HFFc6 (cell line): ENCODE measurements around the gene ZBTB44. TPM values are rescaled to one million over a fixed set of nuclear protein-coding genes. Genes with fewer than 3 reads are reported as not detected.

Experiments used
- DNase-seq: peaks from one replicate; pipeline ENCODE4 v3.0.0-alpha.2; 2018
- H3K27ac Mint-ChIP-seq: 2 replicates; pipeline ENCODE4 v1.8.0; 2020; ENCODE audit warnings: mild to moderate bottlenecking, mixed read lengths
- H3K27me3 Mint-ChIP-seq: 2 replicates; pipeline ENCODE4 v1.8.0; 2021; ENCODE audit warnings: mild to moderate bottlenecking, moderate library complexity, mixed read lengths; ENCODE audit not compliant: insufficient read depth
- H3K36me3 Mint-ChIP-seq: 2 replicates; pipeline ENCODE4 v1.8.0; 2021; ENCODE audit warnings: low read depth, mixed read lengths
- H3K4me1 Mint-ChIP-seq: 2 replicates; pipeline ENCODE4 v1.8.0; 2020; ENCODE audit warnings: low read depth, mixed read lengths
- H3K4me3 Mint-ChIP-seq: 2 replicates; pipeline ENCODE4 v1.8.0; 2020; ENCODE audit warnings: mild to moderate bottlenecking, moderate library complexity, mixed read lengths
- H3K9me3 Mint-ChIP-seq: 2 replicates; pipeline ENCODE4 v1.8.0; 2020; ENCODE audit warnings: mild to moderate bottlenecking, mixed read lengths
- total RNA-seq, 6 experiments: library from RNA; stranded (reverse); fragmentation: NEBNext Ultra II Directional; extraction: Animal tissue kit (Norgen Biotek cat#: 25700); gene quantifications; 2 replicates in 1 of 6; 3 replicates in 5 of 6; pipeline ENCODE4 v1.2.3, GENCODE V29; 2021
- TF ChIP-seq, protein P1 (sequence below): fragments of 200-600 bp; sonication (generic); IDR thresholded peaks from 2 replicates; pipeline ENCODE4 v1.5.0; 2021; ENCODE audit warnings: antibody characterized with exemption, mild to moderate bottlenecking

The ZBTB44 gene
- total RNA-seq, 6 experiments from 2014 or later, result 9.4 to 16.5 (median 12.4) TPM

DNA sequence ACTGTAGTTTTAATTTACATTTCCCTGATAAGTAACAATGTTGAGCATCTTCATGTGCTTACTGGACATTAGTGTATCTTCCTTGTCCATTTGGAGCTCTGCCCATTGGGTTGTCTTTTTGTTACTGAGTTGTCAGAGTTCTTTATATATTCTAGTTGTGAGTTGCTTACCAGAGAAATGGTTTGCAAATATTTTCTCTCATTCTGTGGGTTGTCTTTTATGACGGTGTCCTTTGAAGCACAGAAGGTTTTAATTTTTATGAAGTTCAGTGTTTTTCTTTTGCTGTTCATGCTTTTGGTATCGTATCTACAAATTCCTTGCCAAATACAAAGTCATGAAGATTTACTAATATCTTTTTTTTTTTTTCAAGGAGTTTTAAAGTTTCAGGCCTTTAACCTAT is 42.4 kb downstream of the ZBTB44 start:
- Mint-ChIP-seq H3K9me3 (no peaks in the 10 kb centered on the region), H3K4me3 (no peak overlapping the region), H3K27me3 (no peaks in the 10 kb centered on the region), H3K36me3 (no peaks in the 10 kb centered on the region), H3K4me1 (no peaks in the 10 kb centered on the region), H3K27ac (no peak overlapping the region)
- DNase-seq, result no peak
- TF ChIP-seq, protein P1, sequence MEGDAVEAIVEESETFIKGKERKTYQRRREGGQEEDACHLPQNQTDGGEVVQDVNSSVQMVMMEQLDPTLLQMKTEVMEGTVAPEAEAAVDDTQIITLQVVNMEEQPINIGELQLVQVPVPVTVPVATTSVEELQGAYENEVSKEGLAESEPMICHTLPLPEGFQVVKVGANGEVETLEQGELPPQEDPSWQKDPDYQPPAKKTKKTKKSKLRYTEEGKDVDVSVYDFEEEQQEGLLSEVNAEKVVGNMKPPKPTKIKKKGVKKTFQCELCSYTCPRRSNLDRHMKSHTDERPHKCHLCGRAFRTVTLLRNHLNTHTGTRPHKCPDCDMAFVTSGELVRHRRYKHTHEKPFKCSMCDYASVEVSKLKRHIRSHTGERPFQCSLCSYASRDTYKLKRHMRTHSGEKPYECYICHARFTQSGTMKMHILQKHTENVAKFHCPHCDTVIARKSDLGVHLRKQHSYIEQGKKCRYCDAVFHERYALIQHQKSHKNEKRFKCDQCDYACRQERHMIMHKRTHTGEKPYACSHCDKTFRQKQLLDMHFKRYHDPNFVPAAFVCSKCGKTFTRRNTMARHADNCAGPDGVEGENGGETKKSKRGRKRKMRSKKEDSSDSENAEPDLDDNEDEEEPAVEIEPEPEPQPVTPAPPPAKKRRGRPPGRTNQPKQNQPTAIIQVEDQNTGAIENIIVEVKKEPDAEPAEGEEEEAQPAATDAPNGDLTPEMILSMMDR, result no peak

DNA sequence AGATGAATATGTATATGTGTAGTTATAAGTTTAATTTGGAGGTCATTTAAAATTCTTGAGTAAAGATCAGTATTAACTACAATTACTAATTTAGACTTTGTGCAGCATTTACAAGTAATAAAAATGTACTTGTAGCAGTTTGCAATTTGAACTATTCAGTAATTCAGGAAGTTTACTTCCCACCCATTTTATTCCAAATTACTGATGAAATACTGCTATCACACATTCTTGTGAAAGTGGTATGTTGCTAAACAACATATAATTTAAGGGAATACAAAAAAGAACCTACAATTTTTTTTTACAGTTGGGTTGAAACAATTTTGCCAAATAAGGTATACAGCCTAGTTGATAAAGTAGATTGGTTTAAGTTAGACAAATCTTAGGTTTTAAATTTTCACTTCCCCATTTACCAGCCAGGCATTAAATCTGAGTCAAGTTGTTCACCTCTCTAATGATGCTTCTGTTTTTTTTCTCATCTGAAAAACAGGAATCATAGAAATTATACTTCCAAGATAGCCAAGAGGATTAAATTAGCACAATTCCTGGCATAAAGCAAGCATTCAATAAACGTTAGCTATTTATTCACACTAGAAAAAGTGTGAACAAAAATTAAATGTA is 45.3 kb downstream of the ZBTB44 start:
- no peak for DNase-seq
- no peaks in the 10 kb centered on the region for H3K9me3 Mint-ChIP-seq
- TF ChIP-seq, protein P1, result no peak
- H3K27ac Mint-ChIP-seq, result no peak overlapping the region
- H3K4me3 Mint-ChIP-seq, result no peak overlapping the region
- peaks cover 2% of the 10 kb centered on the region; the same call in 1 of the 2 replicates for H3K27me3 Mint-ChIP-seq
- no peaks in the 10 kb centered on the region for H3K4me1 Mint-ChIP-seq
- H3K36me3 Mint-ChIP-seq, result peaks cover 5% of the 10 kb centered on the region; the same call in 1 of the 2 replicates

DNA sequence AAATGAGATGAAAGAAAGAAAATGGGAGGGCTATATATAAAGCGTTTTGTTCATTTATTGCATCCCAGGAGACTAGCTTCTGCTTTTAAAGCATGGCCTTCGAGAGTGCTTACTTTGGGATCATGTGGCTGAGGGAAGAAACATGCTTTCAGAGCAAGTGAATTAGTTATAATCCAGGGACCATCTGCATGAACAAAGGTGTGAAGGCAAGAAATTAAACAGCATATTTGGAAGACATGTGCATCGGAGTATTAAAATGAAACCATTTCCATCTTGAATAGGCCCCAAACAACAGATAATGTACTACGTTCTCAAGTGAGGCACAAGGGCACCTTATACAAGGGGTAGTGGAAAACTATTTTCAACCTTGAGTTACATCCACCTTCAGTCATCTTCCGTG is 51.4 kb downstream of the ZBTB44 start:
- no peak overlapping the region for H3K4me3 Mint-ChIP-seq
- no peaks in the 10 kb centered on the region; the same call in 1 of the 2 replicates for H3K9me3 Mint-ChIP-seq
- no peak overlapping the region for H3K27ac Mint-ChIP-seq
- DNase-seq, result no peak
- TF ChIP-seq, protein P1, result no peak
- H3K27me3 Mint-ChIP-seq, result peaks cover 2% of the 10 kb centered on the region; the same call in 1 of the 2 replicates
- no peaks in the 10 kb centered on the region for H3K4me1 Mint-ChIP-seq
- H3K36me3 Mint-ChIP-seq, result peaks cover 16% of the 10 kb centered on the region; the same call in 1 of the 2 replicates

DNA sequence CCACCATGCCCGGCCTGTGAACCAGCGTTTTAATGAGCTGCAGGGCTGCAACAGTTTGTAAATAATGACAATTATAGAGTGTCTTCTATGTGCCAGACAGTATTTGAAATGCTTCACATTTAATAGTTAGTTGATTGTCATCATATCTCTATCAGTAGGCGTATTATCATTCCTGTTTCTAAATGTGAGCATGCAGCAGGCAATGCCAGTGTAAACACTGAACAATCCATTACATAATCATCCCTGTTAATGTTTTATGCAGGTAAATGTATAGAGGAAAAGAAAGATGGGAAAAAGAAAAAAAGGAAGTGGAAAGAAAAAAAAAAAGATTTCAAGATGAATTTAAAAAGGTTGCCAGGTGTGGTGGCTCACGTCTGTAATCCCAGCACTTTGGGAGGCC is 52.3 kb downstream of the ZBTB44 start:
- Mint-ChIP-seq H3K36me3 (peaks cover 19% of the 10 kb centered on the region; the same call in 1 of the 2 replicates), H3K27ac (no peak overlapping the region), H3K4me3 (no peak overlapping the region), H3K27me3 (peaks cover 2% of the 10 kb centered on the region; the same call in 1 of the 2 replicates), H3K9me3 (no peaks in the 10 kb centered on the region; the same call in 1 of the 2 replicates), H3K4me1 (no peaks in the 10 kb centered on the region)
- TF ChIP-seq, protein P1, result no peak
- no peak for DNase-seq

DNA sequence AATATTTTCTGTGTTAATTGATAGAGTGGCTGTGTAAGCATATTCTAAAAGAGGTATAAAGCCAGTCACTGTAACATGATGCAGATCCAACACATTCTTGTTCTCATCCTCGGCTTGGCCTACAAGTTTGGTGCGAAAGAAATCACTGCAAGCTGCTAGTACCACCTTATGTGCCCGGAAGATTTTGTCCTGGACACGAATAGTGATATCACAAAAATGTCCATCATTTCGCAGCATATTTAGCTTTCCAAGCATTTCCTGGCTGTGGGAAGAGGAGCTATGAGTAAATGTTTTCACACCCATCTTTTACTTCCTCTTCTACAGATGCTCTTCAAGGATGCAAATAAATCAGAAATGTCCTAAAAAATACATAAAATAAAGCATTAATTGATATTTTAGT is 53.1 kb downstream of the ZBTB44 start:
- TF ChIP-seq, protein P1, result no peak
- no peaks in the 10 kb centered on the region; the same call in 1 of the 2 replicates for H3K9me3 Mint-ChIP-seq
- H3K4me1 Mint-ChIP-seq, result no peaks in the 10 kb centered on the region
- no peak for DNase-seq
- H3K27me3 Mint-ChIP-seq, result peaks cover 2% of the 10 kb centered on the region; the same call in 1 of the 2 replicates
- H3K4me3 Mint-ChIP-seq, result no peak overlapping the region
- no peak overlapping the region for H3K27ac Mint-ChIP-seq
- H3K36me3 Mint-ChIP-seq, result peaks cover 18% of the 10 kb centered on the region; the same call in 1 of the 2 replicates
